Measurements from ENCODE around the gene C1orf146.
"Not testable (repeated sequence)": the region's sequence is repeated elsewhere in the genome, so short reads cannot be mapped to it uniquely, and the experiment has no call there.

C1orf146 gene

DNA sequence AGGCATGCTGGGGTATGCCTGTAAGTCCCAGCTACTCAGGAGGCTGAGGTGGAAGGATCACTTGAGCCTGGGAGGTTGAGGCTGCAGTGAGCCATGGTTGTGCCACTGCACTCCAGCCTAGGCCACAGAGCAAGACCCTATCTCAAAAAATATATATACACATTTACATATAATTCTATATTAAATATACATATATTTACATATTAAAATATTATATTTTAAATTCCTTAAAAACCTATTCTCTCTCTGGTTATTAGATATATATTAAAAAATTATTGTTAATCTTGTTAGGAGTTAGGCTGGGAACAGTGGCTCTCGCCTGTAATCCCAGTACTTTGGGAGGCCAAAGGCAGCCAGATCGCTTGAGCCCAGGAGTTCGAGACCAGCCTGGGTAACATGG lies 58.4 kb downstream of the C1orf146 start:
- no peak for DNase-seq

DNA sequence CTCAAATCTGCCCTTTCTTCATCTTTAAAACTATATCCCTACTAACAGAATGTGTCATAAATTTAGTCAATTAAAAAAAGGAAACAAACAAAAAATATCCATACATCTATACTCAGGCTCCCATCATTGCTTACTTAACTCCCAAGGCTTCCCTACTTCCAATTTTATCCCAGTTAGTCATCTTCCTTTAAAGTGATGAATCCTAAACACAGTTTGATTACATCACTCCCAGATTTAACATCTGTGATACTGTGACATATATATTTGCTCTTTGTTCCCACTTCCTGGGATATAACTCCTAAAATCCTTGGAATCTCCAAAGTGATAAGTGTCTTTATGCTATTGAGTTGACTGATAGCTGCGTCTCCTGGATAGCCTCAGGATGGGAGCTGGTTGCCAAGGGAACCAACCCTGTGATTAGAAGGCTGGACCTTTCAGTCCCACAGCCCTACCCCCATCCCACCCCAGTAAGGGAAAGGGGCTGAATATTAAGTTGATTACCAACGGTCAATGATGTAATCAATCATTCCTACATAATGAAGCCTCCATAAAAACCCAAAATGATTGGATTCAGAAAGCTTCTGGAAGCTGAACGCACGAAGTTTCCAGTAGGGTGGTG lies 59.5 kb downstream of the C1orf146 start:
- no peak for DNase-seq

GRCh38 chr1:92279781-92280180 lies 62.1 kb downstream of the C1orf146 start:
- DNase-seq = not testable (repeated sequence)

GRCh38 chr1:92281411-92281810 lies 63.7 kb downstream of the C1orf146 start:
- not testable (repeated sequence) for DNase-seq

GRCh38 chr1:92291372-92291999 lies 73.8 kb downstream of the C1orf146 start:
- DNase-seq = no peak
